GM18499 (cell line): ENCODE measurements around the gene KHK.

ENCODE experiments used
- ATAC-seq: cut with Tn5 transposase; IDR thresholded peaks from one replicate; pipeline ENCODE4 v1.9.1; 2021; ENCODE audit warnings: moderate number of reproducible peaks; ENCODE audit not compliant: insufficient read depth, unreplicated experiment

The KHK gene

DNA sequence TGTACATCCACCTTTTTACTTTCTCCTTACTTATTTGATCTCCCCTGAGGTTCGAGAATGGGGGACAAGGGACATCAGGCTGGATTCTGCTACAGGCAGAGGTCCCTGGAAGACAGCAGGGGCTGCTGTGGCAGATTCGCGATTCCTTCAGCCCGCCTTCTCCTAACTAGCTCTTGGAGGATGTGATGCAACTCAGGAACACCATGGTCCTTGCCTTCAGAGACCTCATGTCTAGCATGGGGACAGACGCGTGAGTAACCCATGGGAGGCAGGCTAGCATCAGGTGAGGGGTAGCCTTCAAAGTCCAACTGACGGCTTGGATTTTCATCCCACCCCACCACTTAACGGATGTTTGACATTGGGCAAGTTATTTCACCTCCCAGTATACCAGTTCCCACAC is 61.4 kb downstream of the KHK start:
- no peak for ATAC-seq

- no peak for ATAC-seq
Measured at GRCh38 chr2:27148801-27149439, 62.3 kb downstream of the KHK start, which contains the start of gene TCF23. Gene TCF23, plus strand, starts transcription at chr2:27149004. Its CDS starts 130 bp downstream, at chr2:27149134.

DNA sequence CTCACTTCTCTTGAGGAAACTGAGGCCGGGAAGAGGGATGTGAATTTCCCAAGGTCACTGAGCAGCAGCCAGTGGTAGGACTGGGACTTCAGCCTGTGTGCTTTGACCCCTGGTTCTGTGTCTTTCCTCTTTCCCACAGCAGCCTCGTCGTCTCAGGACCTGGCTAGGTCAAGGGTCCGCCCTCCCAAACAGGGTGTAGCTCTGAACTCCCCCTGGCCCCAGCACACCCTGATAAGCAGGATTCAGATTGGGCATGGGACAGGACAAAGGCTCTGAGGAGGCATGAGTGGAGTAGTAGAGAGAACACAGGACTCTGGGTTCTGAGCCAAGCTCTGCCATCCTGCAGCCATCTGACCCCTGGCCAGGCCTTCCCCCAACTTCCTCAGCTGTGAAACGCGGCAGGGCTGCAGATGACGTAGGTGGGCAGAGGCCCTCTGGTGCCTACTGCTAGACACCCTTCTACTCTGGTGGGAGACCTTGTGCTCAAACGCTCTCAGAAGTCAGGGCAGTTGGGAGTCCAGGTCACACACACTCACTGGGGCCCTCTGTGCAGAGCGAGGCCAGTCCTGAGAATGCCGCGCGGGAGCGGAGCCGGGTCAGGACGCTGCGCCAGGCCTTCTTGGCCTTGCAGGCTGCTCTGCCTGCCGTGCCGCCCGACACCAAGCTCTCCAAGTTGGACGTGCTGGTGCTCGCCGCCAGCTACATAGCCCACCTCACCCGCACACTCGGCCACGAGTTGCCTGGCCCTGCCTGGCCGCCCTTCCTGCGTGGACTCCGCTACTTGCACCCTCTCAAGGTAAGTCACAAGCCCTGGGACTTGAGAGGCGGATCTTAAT is 63.2 kb downstream of the KHK start:
- no peak for ATAC-seq
